Neuronal stem cell (in vitro differentiated cells): ENCODE results near the gene F12.
"Not testable (repeated sequence)": the region's sequence is repeated elsewhere in the genome, so short reads cannot be mapped to it uniquely, and the experiment has no call there.

Experiments
- DNase-seq: peaks from one replicate; pipeline ENCODE4 v3.0.0-alpha.2; 2013; ENCODE audit warnings: low spot score
- H2AFZ ChIP-seq: one replicate; pipeline ENCODE4 v1.6.1; 2013; ENCODE audit warnings: mild to moderate bottlenecking, low read length, inconsistent platforms
- H2AK5ac ChIP-seq: 2 replicates; pipeline ENCODE4 v1.6.1; 2013; ENCODE audit warnings: low read depth, mild to moderate bottlenecking, inconsistent platforms, low read length, moderate library complexity, mixed read lengths
- H2BK120ac ChIP-seq: 2 replicates; pipeline ENCODE4 v1.6.1; 2013; ENCODE audit warnings: low read depth, mild to moderate bottlenecking, inconsistent platforms, low read length, moderate library complexity, mixed read lengths
- H2BK12ac ChIP-seq: one replicate; pipeline ENCODE4 v1.6.1; 2013; ENCODE audit warnings: low read length, inconsistent platforms
- H2BK15ac ChIP-seq: 2 replicates; pipeline ENCODE4 v1.6.1; 2013; ENCODE audit warnings: mild to moderate bottlenecking, low read length, inconsistent platforms, mixed read lengths
- H2BK5ac ChIP-seq: one replicate; pipeline ENCODE4 v1.6.1; 2013; ENCODE audit warnings: inconsistent platforms, mild to moderate bottlenecking, low read length, moderate library complexity
- H3K14ac ChIP-seq: one replicate; pipeline ENCODE4 v1.6.1; 2013; ENCODE audit warnings: low read length, inconsistent platforms
- H3K18ac ChIP-seq: 2 replicates; pipeline ENCODE4 v1.6.1; 2013; ENCODE audit warnings: low read length, inconsistent platforms
- H3K23ac ChIP-seq: 2 replicates; pipeline ENCODE4 v1.6.1; 2013; ENCODE audit warnings: low read depth, mild to moderate bottlenecking, mixed read lengths, low read length, inconsistent platforms; ENCODE audit not compliant: poor library complexity
- H3K27ac ChIP-seq: replicated peaks from 3 replicates; pipeline ENCODE4 v1.5.1; 2013; ENCODE audit warnings: low read length, inconsistent platforms
- H3K27me3 ChIP-seq, 3 experiments: 2 replicates each; pipeline ENCODE4 v1.6.1; 2013; ENCODE audit warnings: low read length in 3 of 3, mild to moderate bottlenecking in 2 of 3, inconsistent platforms in 1 of 3, low read depth in 1 of 3, mixed read lengths in 1 of 3, moderate library complexity in 1 of 3; ENCODE audit not compliant: control insufficient read depth in 3 of 3, insufficient read depth in 3 of 3
- H3K36me3 ChIP-seq, 2 donors: replicated peaks in 1 of 2; 2 replicates each; pipeline ENCODE4 v1.6.1; 2013; ENCODE audit warnings: low read length in 2 of 2; ENCODE audit not compliant: control insufficient read depth in 2 of 2, insufficient read depth in 2 of 2
- H3K4ac ChIP-seq: 2 replicates; pipeline ENCODE4 v1.6.1; 2013; ENCODE audit warnings: inconsistent platforms, mild to moderate bottlenecking, low read length, moderate library complexity
- H3K4me1 ChIP-seq, 2 donors: 1 replicate in 1 of 2; 2 replicates in 1 of 2; pipeline ENCODE4 v1.6.1; 2013; ENCODE audit warnings: low read length in 2 of 2, low read depth in 1 of 2; ENCODE audit not compliant: control insufficient read depth in 2 of 2, insufficient read depth in 1 of 2
- H3K4me2 ChIP-seq: one replicate; pipeline ENCODE4 v1.6.1; 2013; ENCODE audit warnings: mild to moderate bottlenecking, low read length, inconsistent platforms; ENCODE audit not compliant: insufficient read depth, poor library complexity, severe bottlenecking
- H3K4me3 ChIP-seq, 2 donors: 2 replicates each; pipeline ENCODE4 v1.5.1; 2013; ENCODE audit warnings: low read length in 2 of 2, mild to moderate bottlenecking in 2 of 2, inconsistent platforms in 1 of 2, moderate library complexity in 1 of 2
- H3K79me1 ChIP-seq: one replicate; pipeline ENCODE4 v1.6.1; 2013; ENCODE audit warnings: low read depth, mild to moderate bottlenecking, inconsistent platforms, low read length, moderate library complexity
- H3K9ac ChIP-seq: one replicate; pipeline ENCODE4 v1.6.1; 2013; ENCODE audit warnings: mild to moderate bottlenecking, low read depth, low read length, inconsistent platforms; ENCODE audit not compliant: poor library complexity
- H3K9me3 ChIP-seq, 2 donors: replicated peaks in 1 of 2; 2 replicates each; pipeline versions ENCODE3 to v1.6.1; 2013; ENCODE audit warnings: low read length in 2 of 2, mild to moderate bottlenecking in 2 of 2, inconsistent platforms in 1 of 2, low read depth in 1 of 2, mixed read lengths in 1 of 2, moderate library complexity in 1 of 2; ENCODE audit not compliant: control insufficient read depth in 2 of 2, insufficient read depth in 1 of 2
- H4K8ac ChIP-seq: one replicate; pipeline ENCODE4 v1.6.1; 2013; ENCODE audit warnings: low read depth, mild to moderate bottlenecking, inconsistent platforms, low read length, moderate library complexity
- H4K91ac ChIP-seq: one replicate; pipeline ENCODE4 v1.6.1; 2013; ENCODE audit warnings: low read length, low read depth, mild to moderate bottlenecking, inconsistent platforms; ENCODE audit not compliant: poor library complexity
- WGBS, 2 donors: extraction: QIAGEN DNeasy Blood & Tissue Kit; methylation state at CpG; one replicate each; pipeline ENCODE4 v1.1.7; 2013; ENCODE audit warnings: missing lambda C conversion rate in 2 of 2, mixed read lengths in 1 of 2; ENCODE audit not compliant: insufficient read length in 2 of 2, insufficient replicate concordance in 1 of 2; ENCODE audit errors: extremely low coverage in 2 of 2; 5-methylcytosine and 5-hydroxymethylcytosine counted together

Gene F12

GRCh38 chr5:177419046-177419445, 9.7 kb upstream of the F12 start:
- H3K36me3 ChIP-seq: no peaks in the 10 kb centered on the region
- no peaks in the 10 kb centered on the region for H3K4me1 ChIP-seq
- no peaks in the 10 kb centered on the region for H3K9me3 ChIP-seq
- no peak overlapping the region for H3K23ac ChIP-seq
- H3K9ac ChIP-seq: no peak overlapping the region
- WGBS, 2 donors: no CpG with 5 or more reads among the region's 3 CpGs
- H3K4me2 ChIP-seq: no peak overlapping the region
- no peak overlapping the region for H2BK12ac ChIP-seq
- H2AK5ac ChIP-seq: no peak overlapping the region
- H2AFZ ChIP-seq: no peak overlapping the region
- no peak overlapping the region for H3K27ac ChIP-seq
- DNase-seq: no peak
- no peak overlapping the region for H2BK15ac ChIP-seq
- H4K8ac ChIP-seq: no peak overlapping the region
- H3K18ac ChIP-seq: no peak overlapping the region
- H3K79me1 ChIP-seq: no peaks in the 10 kb centered on the region
- H3K14ac ChIP-seq: no peak overlapping the region
- H3K4ac ChIP-seq: no peak overlapping the region
- peaks cover 0 to 7% (median 0%) of the 10 kb centered on the region in 3 experiments for H3K27me3 ChIP-seq
- no peak overlapping the region for H4K91ac ChIP-seq
- no peak overlapping the region for H2BK5ac ChIP-seq
- no peak overlapping the region for H2BK120ac ChIP-seq
- H3K4me3 ChIP-seq: no peak overlapping the region

DNA sequence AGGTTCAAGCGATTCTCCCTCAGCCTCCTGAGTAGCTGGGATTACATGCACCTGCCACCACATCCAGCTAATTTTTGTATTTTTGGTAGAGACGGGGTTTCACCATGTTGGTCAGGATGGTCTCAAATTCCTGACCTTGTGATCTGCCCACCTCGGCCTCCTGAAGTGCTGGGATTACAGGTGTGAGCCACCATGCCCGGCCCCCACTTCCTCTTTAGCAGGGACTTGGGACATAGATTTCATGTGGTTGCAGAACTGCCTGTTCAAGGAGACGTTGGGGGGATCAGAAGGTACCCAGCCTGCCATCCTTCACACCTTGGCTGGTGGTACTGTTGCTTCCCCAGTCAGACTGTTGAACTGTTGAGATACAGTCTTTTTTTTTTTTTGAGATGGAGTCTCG, 7.7 kb upstream of the F12 start:
- not testable (repeated sequence) for H3K4me3 ChIP-seq, H3K23ac ChIP-seq, H3K14ac ChIP-seq, H3K4me1 ChIP-seq, H3K79me1 ChIP-seq, H2BK120ac ChIP-seq, H3K9ac ChIP-seq, H3K4ac ChIP-seq, H3K36me3 ChIP-seq, H3K27me3 ChIP-seq, H3K4me2 ChIP-seq, H3K27ac ChIP-seq, H4K8ac ChIP-seq, H3K18ac ChIP-seq, H2AFZ ChIP-seq, H2BK5ac ChIP-seq, H3K9me3 ChIP-seq, H2AK5ac ChIP-seq, DNase-seq, H2BK15ac ChIP-seq, H4K91ac ChIP-seq, H2BK12ac ChIP-seq
- no CpG with 5 or more reads among the region's 6 CpGs for WGBS, 2 donors

DNA sequence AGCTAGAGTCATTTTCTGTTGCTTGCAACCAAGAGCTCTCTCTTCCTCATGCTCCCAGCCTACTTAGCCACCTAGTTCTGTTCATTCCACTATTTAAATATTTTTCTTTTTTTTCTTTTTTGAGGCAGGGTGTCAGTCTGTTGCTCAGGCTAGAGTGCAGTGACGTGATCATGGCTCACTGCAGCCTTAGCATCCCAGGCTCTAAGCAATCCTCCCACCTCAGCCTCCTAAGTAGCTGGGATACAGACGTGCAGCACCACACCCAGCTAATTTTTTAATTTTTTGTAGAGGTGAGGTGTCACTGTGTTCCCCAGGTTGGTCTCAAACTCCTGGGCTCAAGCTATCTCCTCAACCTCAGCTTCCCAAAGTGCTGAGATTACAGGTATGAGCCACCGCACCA, 5.1 kb upstream of the F12 start:
- H3K14ac ChIP-seq: no peak overlapping the region
- no peak overlapping the region for H3K9ac ChIP-seq
- WGBS, 2 donors: no CpG with 5 or more reads among the region's 3 CpGs
- no peak overlapping the region for H3K4ac ChIP-seq
- no peak overlapping the region for H4K91ac ChIP-seq
- no peak overlapping the region for H3K4me3 ChIP-seq
- H3K27ac ChIP-seq: no peak overlapping the region
- no peak overlapping the region for H3K18ac ChIP-seq
- no peaks in the 10 kb centered on the region for H3K4me1 ChIP-seq
- H2BK120ac ChIP-seq: no peak overlapping the region
- H3K27me3 ChIP-seq: peaks cover 0 to 5% (median 0%) of the 10 kb centered on the region in 3 experiments
- no peak overlapping the region for H2AK5ac ChIP-seq
- no peak overlapping the region for H2BK12ac ChIP-seq
- no peak overlapping the region for H4K8ac ChIP-seq
- no peak overlapping the region for H2AFZ ChIP-seq
- no peak overlapping the region for H2BK15ac ChIP-seq
- H3K23ac ChIP-seq: no peak overlapping the region
- no peaks in the 10 kb centered on the region for H3K79me1 ChIP-seq
- H2BK5ac ChIP-seq: no peak overlapping the region
- no peak for DNase-seq
- no peaks in the 10 kb centered on the region for H3K36me3 ChIP-seq
- peaks cover 0 to 2% of the 10 kb centered on the region in 2 donors for H3K9me3 ChIP-seq
- H3K4me2 ChIP-seq: no peak overlapping the region

DNA sequence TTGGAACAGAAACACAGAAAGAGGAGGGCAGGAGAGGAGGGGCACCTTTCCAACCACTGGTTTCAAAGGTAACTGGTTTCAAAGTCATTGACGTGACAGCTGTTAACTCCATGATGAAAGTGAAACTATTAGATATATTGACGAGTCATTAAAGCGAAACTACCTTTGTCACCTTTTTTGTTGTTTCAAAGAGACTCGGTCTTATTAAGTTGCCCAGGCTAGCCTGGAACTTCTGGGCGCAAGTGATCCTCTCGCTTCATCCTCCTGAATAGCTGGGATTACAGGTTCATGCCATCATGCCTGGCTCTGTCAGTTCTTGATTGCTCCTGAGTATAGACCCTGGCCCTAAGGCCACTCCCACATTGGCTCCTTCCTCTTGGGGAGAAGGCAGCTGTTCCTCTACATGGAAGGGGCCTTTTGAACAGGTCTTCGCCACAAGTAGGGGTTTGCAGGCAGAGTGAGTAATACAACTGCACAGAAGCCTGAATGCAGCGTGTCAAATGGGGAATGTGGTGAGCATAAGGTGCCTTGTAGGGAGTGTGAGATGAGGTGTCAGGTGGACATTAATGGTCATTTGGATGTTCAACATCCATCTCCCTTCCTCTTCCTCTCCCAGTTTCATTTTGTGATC, 3.4 kb upstream of the F12 start:
- no CpG with 5 or more reads among the region's 8 CpGs for WGBS, 2 donors
- Histone ChIP-seq H2AK5ac (no peak overlapping the region), H3K79me1 (no peaks in the 10 kb centered on the region), H3K4me2 (no peak overlapping the region), H3K9ac (no peak overlapping the region), H2BK15ac (no peak overlapping the region), H2AFZ (no peak overlapping the region), H3K27ac (no peak overlapping the region), H3K4me1 (no peaks in the 10 kb centered on the region), H3K4ac (no peak overlapping the region), H2BK12ac (no peak overlapping the region), H2BK120ac (no peak overlapping the region), H4K91ac (no peak overlapping the region), H3K4me3 (no peak overlapping the region), H2BK5ac (no peak overlapping the region), H3K14ac (no peak overlapping the region), H3K18ac (no peak overlapping the region), H4K8ac (no peak overlapping the region), H3K27me3 (peaks cover 0 to 10% (median 1%) of the 10 kb centered on the region in 3 experiments), H3K9me3 (peaks cover 0 to 2% of the 10 kb centered on the region in 2 donors), H3K36me3 (no peaks in the 10 kb centered on the region), H3K23ac (no peak overlapping the region)
- no peak for DNase-seq
